Uterus (tissue), 2 donors: ENCODE data around the gene CCDC148.

Source experiments
- POLR2A ChIP-seq, 2 donors: fragments of 450-650 bp; IDR thresholded peaks; one replicate each; pipeline ENCODE4 v1.6.1; 2016; ENCODE audit warnings: antibody characterized with exemption in 2 of 2, mild to moderate bottlenecking in 1 of 2, moderate library complexity in 1 of 2
- TF ChIP-seq, protein P1 (sequence below), 4 experiments: fragments of 200-600 bp in 2 of 4; fragments of 450-650 bp in 2 of 4; sonication (generic) in 2 of 4; IDR thresholded peaks; one replicate each; pipeline ENCODE4 v1.5.1; 2016 to 2019; ENCODE audit warnings: antibody characterized with exemption in 4 of 4, mild to moderate bottlenecking in 2 of 4, moderate library complexity in 1 of 4

DNA sequence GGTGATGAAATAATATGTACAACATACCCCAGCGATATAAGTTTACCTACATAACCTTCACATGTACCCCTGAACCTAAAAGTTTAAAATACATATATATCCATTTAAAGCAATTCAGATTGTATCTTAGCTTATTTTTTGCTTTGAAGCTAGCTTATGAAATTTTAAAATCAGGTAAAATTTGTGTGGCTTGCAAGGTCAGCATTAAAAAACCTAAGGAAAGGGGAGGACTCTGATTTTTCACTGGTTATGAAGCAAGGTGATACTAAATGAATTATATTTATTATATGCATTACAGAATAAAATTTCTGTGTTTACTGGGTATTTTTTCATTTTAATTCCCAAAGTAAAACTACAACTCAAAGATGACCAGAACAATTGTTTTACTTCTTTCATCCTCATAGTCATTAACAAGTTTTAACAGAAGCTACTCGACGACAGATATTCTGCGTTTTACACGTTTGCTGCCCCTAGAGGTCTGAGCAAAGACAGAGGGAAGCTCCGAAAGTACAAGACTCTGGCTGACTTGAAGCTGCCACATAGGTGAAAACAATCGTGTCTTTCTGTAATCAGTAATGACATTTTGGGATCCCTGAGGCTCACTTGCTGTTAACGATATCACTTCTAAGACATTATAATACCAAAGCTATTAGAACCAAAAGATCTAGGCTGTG, 17.3 kb upstream of the CCDC148 start:
- TF ChIP-seq, protein P1, sequence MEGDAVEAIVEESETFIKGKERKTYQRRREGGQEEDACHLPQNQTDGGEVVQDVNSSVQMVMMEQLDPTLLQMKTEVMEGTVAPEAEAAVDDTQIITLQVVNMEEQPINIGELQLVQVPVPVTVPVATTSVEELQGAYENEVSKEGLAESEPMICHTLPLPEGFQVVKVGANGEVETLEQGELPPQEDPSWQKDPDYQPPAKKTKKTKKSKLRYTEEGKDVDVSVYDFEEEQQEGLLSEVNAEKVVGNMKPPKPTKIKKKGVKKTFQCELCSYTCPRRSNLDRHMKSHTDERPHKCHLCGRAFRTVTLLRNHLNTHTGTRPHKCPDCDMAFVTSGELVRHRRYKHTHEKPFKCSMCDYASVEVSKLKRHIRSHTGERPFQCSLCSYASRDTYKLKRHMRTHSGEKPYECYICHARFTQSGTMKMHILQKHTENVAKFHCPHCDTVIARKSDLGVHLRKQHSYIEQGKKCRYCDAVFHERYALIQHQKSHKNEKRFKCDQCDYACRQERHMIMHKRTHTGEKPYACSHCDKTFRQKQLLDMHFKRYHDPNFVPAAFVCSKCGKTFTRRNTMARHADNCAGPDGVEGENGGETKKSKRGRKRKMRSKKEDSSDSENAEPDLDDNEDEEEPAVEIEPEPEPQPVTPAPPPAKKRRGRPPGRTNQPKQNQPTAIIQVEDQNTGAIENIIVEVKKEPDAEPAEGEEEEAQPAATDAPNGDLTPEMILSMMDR (IDR thresholded peaks at IDR 0.05) = no peak
- TF ChIP-seq POLR2A (IDR thresholded peaks at IDR 0.05) = no peak
